GM11168 (cell line): ENCODE data around the gene STARD9.

Source experiments
- in situ Hi-C: fragments of 300-500 bp; cut with MboI; formaldehyde crosslinking; loops from one replicate; pipeline ENCODE4 v1.12.0; 2022; ENCODE audit warnings: low sequenced_read_pairs; ENCODE audit not compliant: unreplicated experiment

The STARD9 gene

DNA sequence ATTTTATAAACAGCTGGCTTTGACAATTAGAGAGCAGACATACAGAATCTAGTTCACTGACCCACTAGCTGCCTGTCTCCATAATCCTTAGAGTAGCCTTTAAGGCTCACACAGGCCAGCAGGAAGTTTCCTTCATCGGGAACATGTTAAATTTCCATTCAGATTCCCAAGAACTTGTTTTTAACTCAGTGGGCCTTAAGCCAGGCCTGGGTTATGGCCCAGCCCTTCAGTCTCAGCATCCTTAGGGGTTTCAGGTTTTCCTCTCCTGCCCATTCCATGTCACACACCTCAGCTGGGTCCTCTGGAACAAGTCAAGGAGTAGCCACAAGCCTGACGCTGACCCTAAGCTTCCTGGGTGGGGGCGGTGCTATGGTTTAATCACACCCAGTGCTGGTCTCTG, 146.5 kb downstream of the STARD9 start:
- in situ Hi-C loops: no loop called here

DNA sequence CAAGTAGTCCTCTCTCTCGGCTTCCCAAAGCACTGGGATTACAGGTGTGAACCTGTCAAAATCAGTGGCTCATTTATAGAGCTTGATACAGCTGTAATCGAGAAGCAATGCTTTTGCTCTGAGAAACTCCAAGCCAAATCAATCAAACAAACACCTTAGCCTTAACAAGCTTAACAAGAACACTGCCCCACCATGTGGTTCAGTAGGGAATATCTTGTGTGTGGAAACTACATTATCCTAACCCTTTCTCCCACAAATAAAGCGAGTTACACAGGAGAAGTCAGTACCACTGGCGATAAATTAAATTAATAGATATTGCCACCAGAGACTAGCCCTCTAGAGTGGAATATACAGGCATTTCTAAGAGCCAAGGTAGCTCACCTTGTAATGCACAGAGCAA, 147.7 kb downstream of the STARD9 start:
- in situ Hi-C loops: no loop called here

DNA sequence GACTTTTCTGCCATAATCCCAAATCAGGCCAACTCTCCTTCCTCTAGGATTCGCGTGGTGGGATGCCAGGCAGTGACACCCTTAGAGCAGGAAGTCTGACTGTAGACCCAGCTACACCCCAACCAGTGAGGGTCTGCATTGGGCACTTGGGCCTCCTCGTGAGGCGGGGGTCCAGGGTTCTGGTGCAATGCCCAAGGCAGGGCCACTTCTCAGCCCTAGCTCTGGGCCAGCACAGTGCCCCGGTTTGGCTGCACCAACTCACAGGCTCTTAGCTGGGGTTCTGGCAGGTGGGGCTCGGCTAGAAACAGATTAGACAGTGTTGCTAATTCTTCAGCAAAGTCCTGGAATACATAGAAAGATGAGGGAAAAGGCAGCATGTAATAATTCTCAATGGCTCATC, 148.9 kb downstream of the STARD9 start:
- in situ Hi-C loops: no loop called here

DNA sequence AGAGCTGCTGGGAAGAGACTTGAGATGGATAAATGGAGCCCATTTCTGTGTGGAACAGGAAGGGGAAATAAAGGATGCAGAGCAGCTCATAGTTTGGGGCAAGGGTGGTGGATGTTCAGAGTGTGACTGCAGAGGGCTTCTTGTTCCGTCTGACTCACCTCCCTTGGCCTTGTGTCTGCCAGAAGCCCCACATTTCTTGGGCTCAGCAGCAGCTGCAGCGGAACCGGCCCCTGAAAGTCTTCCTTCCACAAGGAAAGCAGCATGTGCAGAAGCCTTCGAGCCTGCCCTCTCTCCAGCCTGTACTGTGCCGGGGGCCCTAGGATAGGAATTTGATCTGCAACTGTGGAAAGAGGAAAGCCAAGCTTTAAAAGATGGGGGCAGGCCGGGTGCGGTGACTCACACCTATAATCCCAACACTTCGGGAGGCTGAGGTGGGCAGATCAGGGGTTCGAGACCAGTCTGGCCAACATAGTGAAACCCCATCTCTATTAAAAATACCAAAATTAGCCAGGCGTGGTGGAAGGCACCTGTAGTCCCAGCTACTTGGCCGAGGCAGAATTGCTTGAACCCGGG, 150.0 kb downstream of the STARD9 start:
- in situ Hi-C loops: no loop called here

DNA sequence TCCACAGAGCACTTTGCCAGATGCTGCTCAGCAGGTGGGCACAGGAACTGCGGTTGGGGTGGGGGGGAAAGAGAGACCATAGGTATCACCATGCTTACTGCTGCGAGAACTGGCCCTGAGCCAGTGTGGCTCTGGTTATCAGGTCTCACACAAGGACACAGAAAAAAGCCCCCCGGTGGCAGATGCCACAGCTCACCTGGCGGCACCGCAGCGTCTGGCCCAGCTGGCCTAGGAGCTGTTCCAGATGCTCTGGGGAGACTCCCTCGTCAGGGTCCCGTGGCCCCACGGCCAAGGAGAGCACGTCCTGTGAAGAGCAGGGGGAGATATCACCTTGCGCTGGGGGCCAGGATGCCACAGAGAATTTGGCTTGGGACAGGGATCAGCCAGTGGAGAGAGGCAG, 150.7 kb downstream of the STARD9 start:
- in situ Hi-C loops: no loop called here

DNA sequence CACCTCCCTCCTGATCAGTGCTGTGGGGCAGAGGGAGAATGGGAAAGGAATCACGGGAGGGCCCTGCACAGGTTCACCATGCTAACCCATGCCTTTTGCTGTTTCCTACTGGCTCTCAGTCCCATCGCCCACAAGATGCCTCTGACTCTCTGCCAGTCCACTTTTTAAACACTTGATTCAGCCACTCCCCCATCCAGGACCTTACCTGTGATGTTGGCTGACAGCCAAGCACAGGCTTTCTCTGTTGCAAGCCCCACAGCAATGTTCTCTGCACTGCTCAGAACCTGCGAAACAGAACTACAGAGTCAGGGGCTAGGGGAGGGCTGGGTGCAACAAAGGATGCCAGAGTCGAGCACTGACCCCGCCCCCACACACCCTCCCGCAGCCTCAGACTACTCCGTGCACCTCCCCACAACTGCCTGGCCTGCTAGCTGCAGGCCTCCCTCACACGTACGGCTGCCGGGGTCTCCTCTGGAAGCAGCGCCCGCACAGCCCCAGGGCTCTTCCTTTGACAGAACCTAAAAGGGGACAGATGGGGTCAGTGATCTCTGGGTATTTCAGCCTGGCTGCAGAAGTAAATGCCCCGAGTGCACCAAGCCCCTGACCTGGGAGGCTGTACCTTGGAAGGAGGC, 152.5 kb downstream of the STARD9 start:
- in situ Hi-C loops: no loop called here

DNA sequence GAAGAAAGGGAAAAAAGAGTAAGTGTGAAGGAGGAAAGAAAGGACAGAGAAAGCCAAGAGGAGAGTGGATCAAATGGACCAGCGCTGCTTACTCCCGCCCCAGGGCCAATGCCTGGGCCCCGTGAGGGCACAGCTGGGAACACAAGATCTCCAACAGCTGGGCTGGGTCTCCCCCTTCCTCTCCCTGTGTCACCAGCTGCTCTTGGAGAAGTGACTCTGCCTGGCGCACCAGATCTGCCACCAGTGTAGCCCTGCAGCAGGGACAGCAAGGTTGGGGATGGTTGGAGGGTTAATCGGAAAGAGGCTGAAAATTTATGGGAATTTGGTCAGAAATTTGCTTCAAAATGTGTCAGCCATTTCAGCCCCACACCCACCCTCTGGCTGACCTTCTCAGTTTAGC, 153.2 kb downstream of the STARD9 start:
- in situ Hi-C loops: no loop called here

DNA sequence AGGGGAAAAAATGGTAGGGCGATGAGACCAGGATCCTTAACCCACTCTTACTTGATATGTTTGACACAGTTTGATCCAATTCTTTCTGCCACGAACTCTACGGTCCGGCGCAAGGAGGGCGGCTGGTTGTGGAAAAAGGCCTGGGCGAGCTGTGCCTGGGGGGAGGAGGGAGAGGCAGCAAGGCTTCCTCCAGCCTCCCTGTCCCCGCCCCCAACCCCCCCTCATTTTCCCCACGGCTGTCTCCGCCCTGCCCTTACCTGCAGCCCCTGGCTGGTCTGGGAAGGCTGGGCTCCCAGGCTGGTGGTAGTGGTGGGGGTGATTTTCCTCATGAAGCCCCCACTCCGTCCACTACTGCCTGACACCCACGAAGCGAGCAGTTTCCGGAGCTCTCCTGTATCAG, 153.6 kb downstream of the STARD9 start:
- in situ Hi-C loops: no loop called here

DNA sequence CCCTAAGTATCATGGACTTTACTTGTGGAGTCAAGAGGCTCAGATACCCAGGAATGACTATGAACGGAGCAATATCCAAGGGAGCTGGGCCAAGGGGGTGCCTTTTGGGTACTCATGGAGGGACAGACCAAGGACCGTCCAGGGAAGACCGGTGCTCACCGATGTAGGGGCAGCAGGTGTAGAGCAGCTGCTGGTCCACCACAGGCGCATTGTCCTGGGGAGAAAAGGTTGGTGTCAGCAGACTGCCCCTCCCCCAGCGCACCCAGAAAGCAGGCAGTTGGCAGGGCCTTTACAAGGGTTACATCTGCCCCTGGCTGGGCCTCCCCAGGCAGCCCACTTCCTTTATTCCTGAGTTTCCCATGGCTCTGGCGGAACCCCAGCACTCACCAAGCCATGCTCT, 154.0 kb downstream of the STARD9 start:
- in situ Hi-C loops: no loop called here

DNA sequence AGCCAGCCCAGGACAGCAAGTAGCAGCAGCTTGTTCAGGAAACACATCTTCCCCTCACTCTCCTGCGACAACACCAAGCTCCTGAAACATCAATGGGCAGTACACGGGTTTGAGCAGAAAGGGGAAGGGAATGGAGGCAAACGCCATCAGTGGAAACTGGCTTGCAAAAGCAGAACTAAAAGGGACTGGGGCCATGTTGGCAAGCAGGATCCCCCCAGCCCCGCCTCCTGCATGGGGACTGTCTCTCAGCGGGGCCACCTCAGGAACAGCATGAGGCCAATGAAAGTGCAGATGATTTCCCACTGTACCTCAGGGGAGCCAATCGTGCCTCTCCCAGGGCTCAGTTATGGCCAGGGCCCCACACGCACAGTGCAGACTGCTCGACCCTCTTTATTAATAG, 154.7 kb downstream of the STARD9 start:
- in situ Hi-C loops: no loop called here

DNA sequence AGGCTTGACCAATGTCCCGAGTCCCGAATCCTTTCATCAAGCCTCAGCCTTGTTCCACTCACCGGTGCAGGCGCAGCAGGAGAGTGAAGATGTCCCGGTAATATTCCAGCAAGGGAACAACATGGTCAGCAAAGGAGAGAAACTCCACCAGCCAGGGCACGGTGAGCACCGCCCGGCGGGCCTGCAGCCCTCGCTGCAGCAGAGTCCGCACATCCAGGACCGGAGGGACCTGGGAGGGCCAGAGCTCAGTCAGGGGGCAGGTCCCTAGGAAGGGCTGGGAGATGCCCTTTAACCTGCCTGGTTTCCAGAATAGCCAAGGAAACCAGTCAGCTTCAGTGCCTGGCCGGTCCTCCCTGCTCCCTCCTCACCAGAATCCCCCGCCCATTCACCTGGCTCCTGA, 155.1 kb downstream of the STARD9 start:
- in situ Hi-C loops: no loop called here

DNA sequence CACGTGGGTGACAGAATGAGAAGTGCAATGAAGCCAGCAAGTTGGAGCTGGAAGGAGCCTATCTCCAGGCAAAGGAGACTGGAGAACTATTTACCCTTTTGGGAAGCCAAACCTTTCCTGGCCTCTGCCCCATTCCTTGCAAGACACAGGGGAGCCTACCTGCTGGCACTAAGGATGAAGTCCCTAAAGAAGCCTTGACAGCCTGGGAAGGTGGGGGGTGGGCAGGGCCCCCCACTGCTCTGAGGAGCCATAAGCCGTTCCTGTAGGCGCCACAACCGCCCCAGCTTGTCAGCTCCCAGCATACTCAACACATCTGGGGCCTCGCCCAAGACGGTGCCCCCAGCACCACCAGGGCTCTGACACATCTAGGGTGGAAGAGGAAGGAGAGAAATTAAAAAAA, 156.1 kb downstream of the STARD9 start:
- in situ Hi-C loops: no loop called here

DNA sequence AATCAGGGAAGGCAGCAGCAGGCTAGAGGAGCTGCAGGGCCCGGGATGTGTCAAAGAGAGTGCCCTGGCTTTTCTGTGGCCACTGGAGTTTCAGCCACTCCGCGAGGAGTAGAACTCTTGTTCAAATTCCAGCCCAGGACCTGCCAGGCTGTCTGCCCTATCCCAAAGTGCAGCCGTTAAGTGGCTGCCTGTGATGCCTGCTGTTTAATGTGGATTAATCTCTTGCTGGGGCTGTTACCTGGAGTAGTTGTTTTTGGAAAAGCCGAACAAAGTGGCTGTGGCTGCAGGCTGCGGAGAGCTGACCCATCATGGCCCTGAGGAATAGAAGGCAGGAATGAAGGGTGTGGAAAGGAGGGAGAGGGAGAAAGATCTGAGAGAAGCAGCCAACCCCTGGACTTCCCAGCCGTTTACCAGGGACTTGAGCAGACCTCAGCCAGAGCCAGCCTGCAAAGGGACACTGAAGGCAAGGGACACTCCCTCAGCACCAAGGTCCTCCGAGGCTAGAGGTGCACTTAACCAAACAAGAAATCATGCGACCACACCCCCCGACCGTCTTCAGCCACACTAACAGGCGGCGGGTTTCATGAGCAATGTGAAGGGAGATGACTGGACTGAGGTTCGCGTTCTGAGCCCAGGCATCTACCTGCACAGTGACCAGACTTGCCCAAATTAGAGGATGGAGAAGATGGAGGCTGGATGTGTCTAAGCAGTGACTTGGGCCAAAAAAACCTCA, 156.9 kb downstream of the STARD9 start:
- in situ Hi-C loops: no loop called here

DNA sequence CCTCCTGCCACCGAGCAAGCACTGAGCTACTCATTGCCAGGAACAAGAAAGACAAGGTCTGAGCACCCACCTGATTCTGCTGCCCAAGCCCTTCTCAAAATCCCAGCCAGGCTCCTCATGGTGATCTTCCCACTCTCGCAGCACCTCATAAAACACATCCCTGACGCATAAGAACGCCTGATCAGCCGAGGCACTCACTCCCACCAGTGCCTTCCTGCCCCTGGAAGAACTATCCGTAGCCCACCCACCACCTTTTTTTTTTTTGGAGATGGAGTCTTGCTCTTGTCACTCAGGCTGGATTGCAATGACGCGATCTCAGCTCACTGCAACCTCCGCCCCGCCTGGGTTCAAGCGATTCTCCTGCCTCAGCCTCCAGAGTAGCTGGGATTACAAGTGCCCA, 157.6 kb downstream of the STARD9 start:
- in situ Hi-C loops: no loop called here

DNA sequence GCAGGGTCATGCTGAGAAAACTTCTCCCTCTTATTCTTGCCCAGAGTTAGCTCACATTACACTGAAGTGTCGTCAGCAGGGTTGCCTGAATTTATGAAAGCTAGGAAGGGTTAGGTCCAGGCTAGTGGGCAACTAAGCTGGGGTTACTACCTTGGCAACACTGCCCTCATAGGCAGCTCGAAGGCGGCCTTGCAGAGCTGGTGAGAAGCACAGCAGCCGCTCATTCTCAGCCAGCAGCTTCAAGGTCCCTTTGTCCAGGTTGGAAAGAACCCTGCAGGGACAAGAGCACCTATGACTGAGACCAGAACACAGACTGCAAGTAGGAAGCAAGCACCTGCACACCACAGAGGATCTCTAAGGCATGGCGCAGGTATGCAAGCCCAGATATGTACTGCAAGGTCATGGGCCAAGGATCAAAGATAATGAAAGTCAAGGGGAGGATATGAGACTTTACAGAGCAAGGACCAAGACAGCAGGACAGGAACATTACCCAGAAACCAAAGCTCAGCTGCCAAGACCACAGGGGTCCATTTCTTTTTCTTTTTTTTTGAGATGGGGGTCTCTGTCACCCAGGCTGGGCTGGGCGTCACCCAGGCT, 158.8 kb downstream of the STARD9 start:
- in situ Hi-C loops: no loop called here

DNA sequence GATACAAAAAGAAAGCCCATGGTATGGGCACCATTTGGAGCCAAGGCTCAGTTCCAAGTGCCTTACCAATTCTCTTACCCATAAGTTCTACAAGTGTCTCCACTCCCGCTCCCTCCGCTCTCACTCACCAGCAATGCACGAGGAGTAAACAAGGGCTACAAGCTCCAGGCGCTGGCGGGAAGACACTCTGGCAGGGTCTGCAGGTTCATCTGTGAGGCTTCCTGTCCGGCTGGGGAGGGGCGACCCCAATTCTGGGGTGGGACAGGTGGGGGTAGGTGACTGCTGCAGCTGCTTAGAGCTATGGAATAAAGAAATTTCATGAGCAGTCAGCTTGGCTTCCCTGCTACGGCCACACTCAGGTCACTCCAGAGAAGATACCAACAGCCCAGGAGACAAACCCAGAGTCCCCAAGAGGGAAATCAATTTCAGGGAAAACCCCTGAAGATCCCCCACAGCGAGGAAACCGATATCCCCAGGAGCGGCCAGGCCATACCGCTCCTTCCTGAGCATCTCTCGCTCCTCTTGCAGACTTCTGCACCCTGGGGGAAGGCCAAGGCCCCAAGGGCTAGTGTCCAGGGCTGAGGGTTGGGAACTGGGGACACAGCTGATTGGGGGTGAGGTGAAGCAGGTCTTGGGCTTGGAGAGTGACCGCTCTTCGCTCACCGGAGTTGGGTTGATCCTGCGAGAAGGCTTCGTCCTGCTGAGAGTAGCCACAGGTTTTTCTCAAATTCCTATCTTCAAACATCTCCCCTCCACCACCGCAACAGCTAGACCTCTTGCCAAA, 160.2 kb downstream of the STARD9 start:
- in situ Hi-C loops: no loop called here

DNA sequence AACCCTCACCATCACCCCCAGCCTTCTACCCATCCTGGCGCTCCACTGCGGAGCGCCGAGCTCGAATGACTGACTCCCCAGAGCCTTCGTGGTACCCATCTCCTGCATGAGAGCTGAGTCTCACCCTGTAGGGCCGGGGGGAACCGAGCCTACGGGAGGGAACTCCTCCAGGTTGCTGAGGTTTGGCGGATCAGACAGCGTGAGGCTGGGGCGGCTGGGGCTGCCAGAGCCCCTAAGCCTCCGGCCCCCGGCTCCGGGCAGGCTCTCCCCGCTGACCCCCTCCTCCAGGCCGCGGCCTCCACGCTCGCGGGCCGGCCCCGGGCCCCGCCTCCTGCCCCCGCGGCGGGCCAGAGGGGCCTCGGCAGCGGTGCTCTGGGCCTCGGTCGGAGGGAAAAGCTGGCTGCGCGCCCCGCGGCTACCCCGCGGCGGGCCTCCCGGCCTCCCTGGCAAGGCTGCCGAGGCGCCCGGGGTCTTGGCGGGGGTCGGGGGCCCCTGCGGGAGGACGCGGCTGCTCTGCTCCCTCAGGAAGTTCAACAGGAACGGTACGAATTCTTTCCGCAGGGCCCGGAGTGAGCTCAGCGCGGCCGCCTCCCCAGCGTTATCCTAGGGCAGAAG, 160.9 kb downstream of the STARD9 start:
- in situ Hi-C loops: no loop called here

DNA sequence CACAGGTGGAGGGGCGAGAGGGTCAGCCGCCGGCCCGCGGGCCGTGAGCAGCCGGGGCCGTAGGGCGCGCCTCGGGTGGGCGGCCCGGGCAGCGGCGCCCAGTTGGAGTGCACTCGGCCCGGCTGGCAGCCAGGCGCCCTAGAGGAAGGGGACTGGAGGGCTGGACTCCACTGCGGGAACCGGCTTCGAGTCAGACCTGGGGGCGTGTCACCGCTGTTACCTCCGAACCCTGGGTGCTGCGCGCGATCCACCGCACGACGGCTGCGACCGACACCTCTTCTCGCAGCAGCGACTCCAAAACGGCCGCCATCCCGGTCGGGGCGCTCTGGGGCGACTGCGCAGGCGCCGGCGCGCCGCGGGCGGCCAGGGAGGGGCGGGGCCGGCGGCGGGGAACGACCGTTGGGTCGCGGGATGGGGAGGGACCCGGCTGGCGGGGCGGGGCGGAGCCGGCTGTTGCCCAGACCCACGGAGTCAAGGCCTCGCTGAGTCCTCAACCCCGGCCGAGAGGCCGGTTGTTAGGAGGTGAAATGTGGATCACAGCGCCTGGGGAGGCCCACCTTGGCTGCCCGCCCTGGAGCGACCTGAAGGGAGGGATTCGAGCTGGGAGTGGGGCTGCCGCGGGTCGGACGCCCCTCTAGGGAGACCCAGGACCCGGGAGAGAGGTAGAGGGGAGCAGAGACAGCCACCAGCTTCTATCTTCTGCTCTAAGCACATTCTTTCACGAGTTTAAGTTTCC, 161.6 kb downstream of the STARD9 start, which contains the start of gene CDAN1:
Gene CDAN1, minus strand, starts transcription at position 336 of the 736 bp plus-strand sequence. Its CDS starts 26 bp downstream, at position 310.
- in situ Hi-C loops: no loop called here

DNA sequence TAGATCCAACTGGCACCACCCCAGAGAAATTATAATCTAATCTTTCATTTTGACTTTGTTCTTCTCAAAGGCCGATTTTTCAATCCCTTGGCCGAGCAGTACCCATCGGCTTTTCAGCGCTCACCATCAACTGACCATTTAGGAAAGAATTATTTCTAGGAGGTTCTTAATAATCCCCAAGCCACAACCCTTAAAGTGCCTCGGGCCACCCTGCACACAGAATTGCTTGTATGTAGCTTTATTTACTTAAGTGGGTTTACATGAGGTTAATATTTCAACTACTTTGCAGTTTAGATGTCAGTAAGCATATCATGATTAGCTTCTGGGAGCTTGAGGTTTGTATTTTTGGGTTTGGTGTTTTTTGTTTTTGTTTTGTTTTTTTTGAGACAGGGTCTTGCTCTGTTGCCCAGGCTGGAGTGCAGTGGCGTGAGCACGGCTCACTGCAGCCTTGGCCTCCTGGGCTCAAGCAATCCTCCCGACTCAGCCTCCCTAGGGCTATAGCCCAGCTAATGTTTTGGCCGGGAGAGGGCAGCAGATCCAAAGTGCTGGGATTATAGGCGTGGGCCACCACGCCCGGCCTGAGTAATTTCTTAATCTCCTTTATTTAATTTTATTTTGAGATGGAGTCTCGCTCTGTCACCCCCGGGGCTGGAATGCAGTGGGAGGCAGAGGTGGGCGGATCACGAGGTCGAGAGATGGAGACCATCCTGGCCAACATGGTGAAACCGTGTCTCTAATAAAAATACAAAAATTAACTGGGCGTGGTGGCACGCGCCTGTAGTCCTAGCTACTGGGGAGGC, 162.3 kb downstream of the STARD9 start:
- in situ Hi-C loops: no loop called here
